C4-2B (cell line): ENCODE measurements around the gene PLAAT1.

Experiments
- ZFX ChIP-seq: fragments of 450-650 bp; IDR thresholded peaks from 2 replicates; pipeline ENCODE4 v1.6.1; 2017
- TF ChIP-seq, protein P1 (sequence below): fragments of 450-650 bp; conservative IDR thresholded peaks from 2 replicates; pipeline ENCODE4 v1.5.1; 2017; ENCODE audit warnings: mild to moderate bottlenecking

DNA sequence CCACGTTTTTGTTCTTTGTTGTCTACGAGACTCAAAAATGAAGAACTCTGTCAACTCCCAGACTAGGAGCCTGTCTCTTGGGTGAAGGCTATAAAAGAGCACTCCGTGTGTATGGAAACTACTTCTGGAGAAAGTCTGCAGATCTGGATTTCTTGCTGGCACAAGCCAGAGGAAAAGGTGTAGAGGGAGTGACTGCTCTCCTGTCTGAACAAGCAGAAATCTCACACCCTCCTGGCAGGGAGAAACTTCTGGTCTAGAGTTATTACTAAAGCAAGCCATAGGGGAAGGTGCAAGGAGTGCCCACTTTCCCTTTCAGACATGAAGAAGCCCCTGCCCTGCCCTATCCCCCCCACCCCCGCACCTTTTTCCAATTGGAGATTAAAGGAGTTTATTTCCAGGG lies 9.5 kb downstream of the PLAAT1 start:
- TF ChIP-seq, protein P1, sequence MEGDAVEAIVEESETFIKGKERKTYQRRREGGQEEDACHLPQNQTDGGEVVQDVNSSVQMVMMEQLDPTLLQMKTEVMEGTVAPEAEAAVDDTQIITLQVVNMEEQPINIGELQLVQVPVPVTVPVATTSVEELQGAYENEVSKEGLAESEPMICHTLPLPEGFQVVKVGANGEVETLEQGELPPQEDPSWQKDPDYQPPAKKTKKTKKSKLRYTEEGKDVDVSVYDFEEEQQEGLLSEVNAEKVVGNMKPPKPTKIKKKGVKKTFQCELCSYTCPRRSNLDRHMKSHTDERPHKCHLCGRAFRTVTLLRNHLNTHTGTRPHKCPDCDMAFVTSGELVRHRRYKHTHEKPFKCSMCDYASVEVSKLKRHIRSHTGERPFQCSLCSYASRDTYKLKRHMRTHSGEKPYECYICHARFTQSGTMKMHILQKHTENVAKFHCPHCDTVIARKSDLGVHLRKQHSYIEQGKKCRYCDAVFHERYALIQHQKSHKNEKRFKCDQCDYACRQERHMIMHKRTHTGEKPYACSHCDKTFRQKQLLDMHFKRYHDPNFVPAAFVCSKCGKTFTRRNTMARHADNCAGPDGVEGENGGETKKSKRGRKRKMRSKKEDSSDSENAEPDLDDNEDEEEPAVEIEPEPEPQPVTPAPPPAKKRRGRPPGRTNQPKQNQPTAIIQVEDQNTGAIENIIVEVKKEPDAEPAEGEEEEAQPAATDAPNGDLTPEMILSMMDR = no peak
- TF ChIP-seq ZFX = no peak
